Stimulated activated memory B cell treated with anti-CD40 and anti-IgM and Interleukin-4, amounts not matched to agents 10 μg/mL and 1 μg/mL and 100 μg/mL, for 72 hours (primary cell): ENCODE measurements around the gene ETV6.

Experiments used
- ATAC-seq: fragments of 150-1000 bp; cut with Tn5 transposase; 2 replicates; pipeline ENCODE4 v1.10.0; 2021
- H3K27ac Mint-ChIP-seq: one replicate; pipeline ENCODE4 v1.8.0; 2022; ENCODE audit warnings: mild to moderate bottlenecking, mixed read lengths
- H3K27me3 Mint-ChIP-seq: one replicate; pipeline ENCODE4 v1.8.0; 2022; ENCODE audit warnings: mixed read lengths
- H3K36me3 Mint-ChIP-seq: one replicate; pipeline ENCODE4 v1.8.0; 2022; ENCODE audit warnings: mixed read lengths
- H3K4me1 Mint-ChIP-seq: one replicate; pipeline ENCODE4 v1.8.0; 2022; ENCODE audit warnings: mixed read lengths
- H3K4me3 Mint-ChIP-seq: one replicate; pipeline ENCODE4 v1.8.0; 2022; ENCODE audit warnings: mild to moderate bottlenecking, moderate library complexity, mixed read lengths
- H3K9me3 Mint-ChIP-seq: one replicate; pipeline ENCODE4 v1.8.0; 2022; ENCODE audit warnings: mixed read lengths

ETV6 gene

GRCh38 chr12:11688379-11688778 lies 38.9 kb downstream of the ETV6 start:
- peaks cover 85% of the 10 kb centered on the region for H3K4me1 Mint-ChIP-seq

GRCh38 chr12:11688831-11689230 lies 39.4 kb downstream of the ETV6 start:
- peak overlapping the region; percentile 44 for H3K27ac Mint-ChIP-seq

More at GRCh38 chr12:11688379-11688778, 38.9 kb downstream of the ETV6 start:
- no peaks in the 10 kb centered on the region for H3K27me3 Mint-ChIP-seq
- H3K9me3 Mint-ChIP-seq = no peaks in the 10 kb centered on the region
- H3K4me3 Mint-ChIP-seq = no peak overlapping the region
- no peak for ATAC-seq
- H3K27ac Mint-ChIP-seq = peak overlapping the region; percentile 44
- peaks cover 29% of the 10 kb centered on the region for H3K36me3 Mint-ChIP-seq

GRCh38 chr12:11689591-11690186 lies 40.2 kb downstream of the ETV6 start:
- Mint-ChIP-seq H3K27me3 (no peaks in the 10 kb centered on the region), H3K27ac (peak overlapping the region; percentile 17), H3K36me3 (peaks cover 32% of the 10 kb centered on the region), H3K9me3 (no peaks in the 10 kb centered on the region), H3K4me3 (no peak overlapping the region), H3K4me1 (peaks cover 83% of the 10 kb centered on the region)
- ATAC-seq = no peak

More at GRCh38 chr12:11688831-11689230, 39.4 kb downstream of the ETV6 start:
- H3K4me3 Mint-ChIP-seq = no peak overlapping the region
- H3K27me3 Mint-ChIP-seq = no peaks in the 10 kb centered on the region
- peaks cover 85% of the 10 kb centered on the region for H3K4me1 Mint-ChIP-seq
- peaks cover 29% of the 10 kb centered on the region for H3K36me3 Mint-ChIP-seq
- ATAC-seq = no peak
- no peaks in the 10 kb centered on the region for H3K9me3 Mint-ChIP-seq

GRCh38 chr12:11693067-11693466 lies 43.6 kb downstream of the ETV6 start:
- no peaks in the 10 kb centered on the region for H3K9me3 Mint-ChIP-seq
- H3K27me3 Mint-ChIP-seq = no peaks in the 10 kb centered on the region
- no peak overlapping the region for H3K4me3 Mint-ChIP-seq
- peaks cover 40% of the 10 kb centered on the region for H3K36me3 Mint-ChIP-seq
- H3K4me1 Mint-ChIP-seq = peaks cover 68% of the 10 kb centered on the region
- no peak overlapping the region for H3K27ac Mint-ChIP-seq
- ATAC-seq = no peak

- Mint-ChIP-seq H3K9me3 (no peaks in the 10 kb centered on the region), H3K27me3 (no peaks in the 10 kb centered on the region), H3K27ac (no peak overlapping the region), H3K4me1 (peaks cover 68% of the 10 kb centered on the region), H3K4me3 (no peak overlapping the region), H3K36me3 (peaks cover 40% of the 10 kb centered on the region)
- ATAC-seq = no peak
These were observed 44.1 kb downstream of the ETV6 start for GRCh38 chr12:11693601-11694000.

DNA sequence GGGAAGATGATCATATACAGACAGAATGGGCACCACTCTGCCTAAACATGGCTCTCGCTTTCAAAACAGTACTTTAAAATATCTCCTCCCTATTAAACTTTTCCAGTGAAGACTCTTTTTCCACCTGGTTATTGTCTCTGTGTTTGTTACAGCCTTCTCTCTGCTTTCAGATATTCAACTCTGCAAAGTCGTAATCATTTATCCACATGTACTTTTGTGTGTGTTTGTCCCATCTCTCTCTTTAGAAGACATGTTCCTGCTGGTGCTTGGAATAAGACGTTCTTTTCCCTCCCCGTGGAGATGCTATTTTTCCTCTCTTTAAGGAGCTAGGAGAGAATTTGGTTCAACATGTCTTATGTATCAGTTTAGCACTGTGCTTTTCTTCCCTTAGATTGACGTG lies 45.1 kb downstream of the ETV6 start:
- peaks cover 62% of the 10 kb centered on the region for H3K4me1 Mint-ChIP-seq

GRCh38 chr12:11695321-11695720 lies 45.8 kb downstream of the ETV6 start:
- Mint-ChIP-seq H3K36me3 (peaks cover 34% of the 10 kb centered on the region), H3K4me1 (peaks cover 63% of the 10 kb centered on the region), H3K27ac (no peak overlapping the region), H3K27me3 (no peaks in the 10 kb centered on the region), H3K9me3 (no peaks in the 10 kb centered on the region), H3K4me3 (no peak overlapping the region)
- ATAC-seq = no peak

More for the DNA sequence above, 45.1 kb downstream of the ETV6 start:
- ATAC-seq = no peak
- H3K27ac Mint-ChIP-seq = no peak overlapping the region
- peaks cover 40% of the 10 kb centered on the region for H3K36me3 Mint-ChIP-seq
- no peaks in the 10 kb centered on the region for H3K27me3 Mint-ChIP-seq
- no peak overlapping the region for H3K4me3 Mint-ChIP-seq
- no peaks in the 10 kb centered on the region for H3K9me3 Mint-ChIP-seq

GRCh38 chr12:11696084-11696483 lies 46.6 kb downstream of the ETV6 start:
- Mint-ChIP-seq H3K4me3 (no peak overlapping the region), H3K27ac (no peak overlapping the region), H3K36me3 (peaks cover 39% of the 10 kb centered on the region), H3K27me3 (no peaks in the 10 kb centered on the region), H3K4me1 (peaks cover 67% of the 10 kb centered on the region), H3K9me3 (no peaks in the 10 kb centered on the region)
- ATAC-seq = no peak

GRCh38 chr12:11697131-11697530 lies 47.7 kb downstream of the ETV6 start:
- Mint-ChIP-seq H3K9me3 (no peaks in the 10 kb centered on the region), H3K27me3 (no peaks in the 10 kb centered on the region), H3K36me3 (peaks cover 40% of the 10 kb centered on the region), H3K4me3 (no peak overlapping the region), H3K4me1 (peaks cover 67% of the 10 kb centered on the region), H3K27ac (peak overlapping the region; percentile 33)
- no peak for ATAC-seq

DNA sequence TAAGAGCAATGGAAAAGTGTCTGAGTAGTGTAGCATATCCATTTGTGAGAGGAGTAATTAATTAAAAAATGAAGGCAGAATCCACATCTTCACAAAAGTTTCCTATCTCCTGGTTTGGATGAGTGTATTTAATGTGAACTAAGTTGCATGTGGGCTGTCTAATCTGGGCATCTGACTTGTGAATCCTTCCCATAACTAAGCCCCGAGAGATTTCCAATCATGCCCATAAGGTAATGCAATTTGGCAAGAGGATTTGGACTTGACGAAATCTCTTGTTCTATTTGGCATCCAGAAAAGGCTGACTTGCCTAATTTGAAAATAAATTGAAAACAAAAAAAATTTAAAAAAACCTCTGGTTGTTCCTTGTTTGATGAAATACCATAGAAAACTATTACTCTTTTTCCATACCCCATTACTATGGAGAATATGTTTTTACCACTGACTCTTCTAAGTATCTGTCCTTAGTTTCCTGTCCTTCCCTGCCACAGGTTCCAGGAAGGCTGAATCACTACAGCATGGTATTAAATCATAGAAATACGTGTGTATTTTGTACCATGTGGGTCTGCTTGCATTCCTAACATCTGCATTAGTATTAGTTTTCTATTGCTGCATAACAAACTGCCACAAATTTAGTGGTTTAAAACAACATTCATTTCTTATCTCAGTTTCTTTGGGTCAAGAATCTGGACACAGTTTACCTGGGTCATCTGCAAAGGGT lies 48.4 kb downstream of the ETV6 start:
- Mint-ChIP-seq H3K9me3 (no peaks in the 10 kb centered on the region), H3K4me1 (peaks cover 66% of the 10 kb centered on the region), H3K4me3 (no peak overlapping the region), H3K27ac (peak overlapping the region; percentile 33), H3K27me3 (no peaks in the 10 kb centered on the region), H3K36me3 (peaks cover 34% of the 10 kb centered on the region)
- no peak for ATAC-seq

GRCh38 chr12:11698729-11699128 lies 49.3 kb downstream of the ETV6 start:
- Mint-ChIP-seq H3K36me3 (peaks cover 40% of the 10 kb centered on the region), H3K4me3 (no peak overlapping the region), H3K27me3 (no peaks in the 10 kb centered on the region), H3K27ac (no peak overlapping the region), H3K4me1 (peaks cover 64% of the 10 kb centered on the region), H3K9me3 (no peaks in the 10 kb centered on the region)
- no peak for ATAC-seq

DNA sequence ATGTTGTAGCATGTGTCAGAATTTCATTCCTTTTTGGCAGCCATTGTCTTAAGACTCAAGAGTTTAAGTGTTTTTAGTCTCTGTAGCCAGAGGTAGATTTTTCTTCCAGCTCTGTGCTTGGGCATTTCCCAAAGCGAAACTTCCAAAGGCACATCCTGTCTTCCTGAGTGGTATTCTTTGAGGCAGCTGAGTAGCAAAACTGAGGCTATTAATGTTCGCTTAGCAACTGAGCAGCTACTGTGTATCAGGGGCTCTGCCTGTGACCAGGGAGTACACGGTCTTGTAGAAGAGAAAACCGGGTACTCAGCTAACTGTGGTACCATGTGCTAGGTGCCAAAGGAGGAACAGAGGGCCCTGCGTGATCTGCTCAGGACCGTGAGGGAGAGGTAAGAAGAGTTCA lies 52.0 kb downstream of the ETV6 start:
- Mint-ChIP-seq H3K36me3 (peaks cover 37% of the 10 kb centered on the region), H3K27me3 (no peaks in the 10 kb centered on the region), H3K4me1 (peaks cover 61% of the 10 kb centered on the region), H3K4me3 (no peak overlapping the region), H3K27ac (peak overlapping the region; percentile 40), H3K9me3 (no peaks in the 10 kb centered on the region)
- ATAC-seq = no peak

- H3K27ac Mint-ChIP-seq = peak overlapping the region; percentile 54
- peaks cover 33% of the 10 kb centered on the region for H3K36me3 Mint-ChIP-seq
- no peaks in the 10 kb centered on the region for H3K27me3 Mint-ChIP-seq
- ATAC-seq = no peak
- H3K4me1 Mint-ChIP-seq = peaks cover 75% of the 10 kb centered on the region
- no peak overlapping the region for H3K4me3 Mint-ChIP-seq
- no peaks in the 10 kb centered on the region for H3K9me3 Mint-ChIP-seq
These were observed 53.5 kb downstream of the ETV6 start for GRCh38 chr12:11702959-11703358.

DNA sequence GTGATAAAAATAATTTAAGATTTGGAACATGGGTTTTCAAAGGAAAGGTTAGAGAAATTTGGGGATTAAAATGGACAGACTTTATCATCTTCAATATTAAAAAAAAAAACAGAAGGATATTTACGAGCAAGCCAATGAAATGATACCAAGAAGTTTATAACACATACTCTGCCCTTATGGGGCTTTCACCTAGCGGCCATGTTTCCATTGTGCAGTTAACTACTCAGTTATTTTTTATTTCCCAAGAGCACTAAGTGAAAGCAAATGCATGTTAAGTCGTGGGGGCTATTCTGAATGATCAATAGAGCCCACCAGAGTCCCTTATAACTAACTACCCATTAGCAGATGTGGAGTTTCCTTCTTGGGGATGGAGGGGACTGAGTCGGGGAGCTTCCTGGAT lies 53.9 kb downstream of the ETV6 start:
- ATAC-seq = no peak
- Mint-ChIP-seq H3K36me3 (peaks cover 34% of the 10 kb centered on the region), H3K27ac (peak overlapping the region; percentile 54), H3K27me3 (no peaks in the 10 kb centered on the region), H3K4me3 (no peak overlapping the region), H3K4me1 (peaks cover 76% of the 10 kb centered on the region), H3K9me3 (no peaks in the 10 kb centered on the region)

DNA sequence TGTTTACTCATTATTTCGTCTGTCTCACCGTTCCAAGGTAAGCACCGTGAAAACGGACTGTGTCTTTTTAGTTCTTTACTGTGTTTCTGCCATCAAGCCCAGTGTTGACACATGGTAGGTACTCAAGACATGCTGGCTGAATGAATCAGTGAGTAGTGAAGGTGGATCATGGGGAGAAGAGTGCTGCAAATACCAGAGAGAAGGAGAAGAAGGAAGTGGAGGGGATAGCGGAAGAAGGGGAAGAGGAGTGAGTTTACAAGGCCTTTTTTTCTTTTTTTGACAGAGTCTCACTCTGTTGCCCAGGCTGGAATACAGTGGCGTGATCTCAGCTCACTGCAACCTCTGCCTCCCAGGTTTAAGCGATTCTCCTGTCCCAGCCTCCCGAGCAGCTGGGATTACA lies 54.6 kb downstream of the ETV6 start:
- no peak overlapping the region for H3K4me3 Mint-ChIP-seq

DNA sequence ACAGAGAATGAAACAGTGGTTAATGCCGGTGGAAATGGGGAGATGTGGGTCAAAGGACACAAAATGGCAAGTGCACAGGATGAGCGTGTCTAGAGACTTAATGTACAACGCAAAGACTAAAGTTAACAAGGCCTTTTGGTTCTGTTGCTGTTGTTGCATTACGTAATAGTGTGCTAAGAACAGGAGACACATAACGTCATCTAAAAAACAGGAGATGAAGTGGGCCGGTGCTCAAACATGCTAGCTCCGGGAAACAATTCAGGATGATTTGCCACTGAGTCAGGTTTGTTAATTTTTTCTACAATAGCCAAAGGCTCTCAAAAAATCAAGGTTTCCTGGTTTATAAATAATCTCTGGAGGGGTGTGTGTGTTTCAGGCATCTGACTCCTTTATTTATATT lies 55.5 kb downstream of the ETV6 start:
- Mint-ChIP-seq H3K4me3 (no peak overlapping the region), H3K4me1 (peaks cover 81% of the 10 kb centered on the region), H3K9me3 (no peaks in the 10 kb centered on the region), H3K27ac (no peak overlapping the region), H3K27me3 (no peaks in the 10 kb centered on the region), H3K36me3 (peaks cover 41% of the 10 kb centered on the region)
- no peak for ATAC-seq

More for the DNA sequence above, 54.6 kb downstream of the ETV6 start:
- Mint-ChIP-seq H3K27ac (no peak overlapping the region), H3K27me3 (no peaks in the 10 kb centered on the region), H3K36me3 (peaks cover 36% of the 10 kb centered on the region), H3K9me3 (no peaks in the 10 kb centered on the region), H3K4me1 (peaks cover 80% of the 10 kb centered on the region)
- no peak for ATAC-seq
